ENCODE results near the gene MMP24. TPM values are rescaled to one million over a fixed set of nuclear protein-coding genes. Genes with fewer than 3 reads are reported as not detected.

The MMP24 gene
- total and polyA plus RNA-seq, 2 of the 13 experiments (the other 11 are each of a cell fraction or from before 2014, with no cell fraction given), result 0.29 to 0.35 TPM

GRCh38 chr20:35306931-35307517 is 80.5 kb downstream of the MMP24 start (continued):
- no peak for TF ChIP-seq DRAP1 (CRISPR knock-in tag; IDR thresholded peaks at IDR 0.05)
- TF ChIP-seq ZNF275 (CRISPR knock-in tag; IDR thresholded peaks at IDR 0.05; ENCODE audit: borderline replicate concordance), result no peak
- 0 out of 2 replicates have a peak, but pooled peaks have one; percentile 19 for TF ChIP-seq DMAP1 (CRISPR knock-in tag; IDR thresholded peaks at IDR 0.05)
- TF ChIP-seq SRSF1 (optimal IDR thresholded peaks at IDR 0.05; ENCODE audit: low read depth, low read length), result no peak
- TF ChIP-seq ZNF883 (CRISPR knock-in tag; IDR thresholded peaks at IDR 0.05; ENCODE audit: not compliant biosample characterization), result peak; percentile 78
- no peak for TF ChIP-seq ZNF530 (CRISPR knock-in tag; IDR thresholded peaks at IDR 0.05; ENCODE audit: low read depth)
- peak; percentile 61; the same call in 1 of the 2 replicates for TF ChIP-seq ZGPAT (CRISPR knock-in tag; IDR thresholded peaks at IDR 0.05)
- 0 out of 2 replicates have a peak, but pooled peaks have one; percentile 13 for TF ChIP-seq RXRB (CRISPR knock-in tag; IDR thresholded peaks at IDR 0.05; ENCODE audit: borderline replicate concordance)
- TF ChIP-seq MBNL3 (CRISPR knock-in tag; conservative IDR thresholded peaks at IDR 0.05), result no peak
- TF ChIP-seq TEAD3 (CRISPR knock-in tag; optimal IDR thresholded peaks at IDR 0.05; ENCODE audit: borderline replicate concordance), result peak; percentile 86
- TF ChIP-seq MLLT10 (CRISPR knock-in tag; IDR thresholded peaks at IDR 0.05), result no peak
- peak; percentile 61; the same call in 1 of the 2 replicates for TF ChIP-seq MIER3 (CRISPR knock-in tag; IDR thresholded peaks at IDR 0.05; ENCODE audit: borderline replicate concordance)
- no peak for TF ChIP-seq MED8 (CRISPR knock-in tag; IDR thresholded peaks at IDR 0.05; ENCODE audit: insufficient replicate concordance)
- no peak for TF ChIP-seq RXRA (CRISPR knock-in tag; IDR thresholded peaks at IDR 0.05)
- no peak for TF ChIP-seq GATAD1 (CRISPR knock-in tag; IDR thresholded peaks at IDR 0.05)
- TF ChIP-seq ZSCAN12 (CRISPR knock-in tag; IDR thresholded peaks at IDR 0.05), result no peak
- TF ChIP-seq NCOA2 (CRISPR knock-in tag; IDR thresholded peaks at IDR 0.05), result no peak
- no peak for TF ChIP-seq BRCA1 (CRISPR knock-in tag; IDR thresholded peaks at IDR 0.05)
- TF ChIP-seq ATF2 (CRISPR knock-in tag; IDR thresholded peaks at IDR 0.05), result 0 out of 2 replicates have a peak, but pooled peaks have one; percentile 41
- no peak for TF ChIP-seq ZNF280D (CRISPR knock-in tag; IDR thresholded peaks at IDR 0.05)
- TF ChIP-seq ZNF143 (CRISPR knock-in tag; IDR thresholded peaks at IDR 0.05), result no peak
- no peak for TF ChIP-seq PAF1 (CRISPR knock-in tag; IDR thresholded peaks at IDR 0.05)
- TF ChIP-seq ZNF572 (CRISPR knock-in tag; IDR thresholded peaks at IDR 0.05), result peak; percentile 55; the same call in 1 of the 2 replicates

Measured in HepG2 (cell line).